ENCODE data around the gene BROX.

BROX gene

DNA sequence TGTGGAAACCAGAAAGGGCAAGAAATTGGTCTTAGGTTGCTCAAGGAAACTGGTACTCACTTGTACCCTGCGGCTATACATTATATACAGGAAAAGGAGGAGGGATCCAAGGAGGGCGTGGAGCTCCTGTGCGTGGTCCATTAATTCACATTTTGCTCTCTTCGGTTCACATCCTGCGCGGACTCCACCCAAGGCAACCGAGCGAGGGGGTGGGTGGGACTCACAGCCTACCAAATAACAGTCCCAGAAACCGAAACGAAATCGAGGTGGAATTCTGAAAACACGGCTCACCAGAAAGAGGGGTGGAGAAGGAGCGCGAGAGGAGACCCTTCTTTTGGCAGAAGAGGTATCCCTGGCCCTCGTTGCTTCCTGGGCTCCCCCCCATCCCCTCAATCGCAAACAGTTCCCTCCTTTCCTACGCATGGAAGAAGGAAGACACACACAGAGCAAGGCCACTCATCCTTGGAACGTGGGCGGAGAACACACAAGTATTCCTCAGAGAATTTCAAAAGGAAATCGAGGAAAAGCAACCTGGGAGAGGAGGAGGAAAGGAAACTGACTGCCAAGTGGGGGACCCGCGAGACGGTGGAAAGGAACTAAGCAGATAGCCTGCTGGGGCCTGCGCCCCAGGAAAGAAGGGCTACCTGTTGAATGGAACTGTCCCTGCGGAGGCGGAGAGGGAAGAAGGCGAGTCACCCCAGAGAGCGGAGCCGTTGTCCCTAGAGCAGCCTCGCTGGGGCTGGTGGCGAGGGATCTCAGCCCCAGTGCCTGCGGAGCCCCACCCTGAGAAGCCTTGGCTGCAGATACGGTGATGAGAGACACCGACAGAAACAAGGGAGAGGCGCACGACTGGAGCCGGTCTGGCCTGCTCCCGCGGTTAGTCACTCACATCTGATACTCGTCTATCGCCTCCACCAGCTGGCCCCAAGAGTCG lies 778 bp upstream of the BROX start (continued):
- TF ChIP-seq PATZ1 (tag by site-specific recombination; IDR thresholded peaks at IDR 0.05) (peak; percentile 55), EGR2 (tag by site-specific recombination; IDR thresholded peaks at IDR 0.05; ENCODE audit: low read depth) (peak; percentile 86), ZNF280C (tag by site-specific recombination; IDR thresholded peaks at IDR 0.05) (no peak), ZNF433 (tag by site-specific recombination; IDR thresholded peaks at IDR 0.05; ENCODE audit: low read depth) (no peak), ZSCAN23 (tag by site-specific recombination; IDR thresholded peaks at IDR 0.05) (no peak), ZNF426 (tag by site-specific recombination; IDR thresholded peaks at IDR 0.05) (no peak), ZEB2 (tag by site-specific recombination; IDR thresholded peaks at IDR 0.05) (no peak; the same call in 1 of the 2 replicates), GFI1B (tag by site-specific recombination; IDR thresholded peaks at IDR 0.05) (no peak), ZNF354C (tag by site-specific recombination; IDR thresholded peaks at IDR 0.05; ENCODE audit: borderline replicate concordance, low read depth) (no peak), ZBTB7A (tag by site-specific recombination; IDR thresholded peaks at IDR 0.05; ENCODE audit: low read depth) (no peak), ZNF133 (tag by site-specific recombination; IDR thresholded peaks at IDR 0.05) (no peak), ZNF274 (IDR thresholded peaks at IDR 0.05; ENCODE audit: low read length) (no peak), ZNF274 (tag by site-specific recombination; IDR thresholded peaks at IDR 0.05; ENCODE audit: borderline replicate concordance) (no peak), ZNF155 (tag by site-specific recombination; IDR thresholded peaks at IDR 0.05) (no peak), ZNF521 (tag by site-specific recombination; IDR thresholded peaks at IDR 0.05) (no peak), ZNF146 (tag by site-specific recombination; IDR thresholded peaks at IDR 0.05) (no peak), ZBTB48 (tag by site-specific recombination; IDR thresholded peaks at IDR 0.05) (peak; percentile 91), ZNF558 (tag by site-specific recombination; IDR thresholded peaks at IDR 0.05) (no peak), IKZF3 (tag by site-specific recombination; IDR thresholded peaks at IDR 0.05) (0 out of 2 replicates have a peak, but pooled peaks have one; percentile 9), ZBTB10 (tag by site-specific recombination; IDR thresholded peaks at IDR 0.05) (no peak), SCRT2 (tag by site-specific recombination; IDR thresholded peaks at IDR 0.05) (peak; percentile 100), ZNF677 (tag by site-specific recombination; IDR thresholded peaks at IDR 0.05) (no peak)
- TF ChIP-seq, protein P1, sequence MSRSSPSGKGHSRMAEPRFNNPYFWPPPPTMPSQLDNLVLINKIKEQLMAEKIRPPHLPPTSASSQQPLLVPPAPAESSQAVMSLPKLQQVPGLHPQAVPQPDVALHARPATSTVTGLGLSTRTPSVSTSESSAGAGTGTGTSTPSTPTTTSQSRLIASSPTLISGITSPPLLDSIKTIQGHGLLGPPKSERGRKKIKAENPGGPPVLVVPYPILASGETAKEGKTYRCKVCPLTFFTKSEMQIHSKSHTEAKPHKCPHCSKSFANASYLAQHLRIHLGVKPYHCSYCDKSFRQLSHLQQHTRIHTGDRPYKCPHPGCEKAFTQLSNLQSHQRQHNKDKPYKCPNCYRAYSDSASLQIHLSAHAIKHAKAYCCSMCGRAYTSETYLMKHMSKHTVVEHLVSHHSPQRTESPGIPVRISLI (tag by site-specific recombination; IDR thresholded peaks at IDR 0.05): no peak
- TF ChIP-seq, protein P2, sequence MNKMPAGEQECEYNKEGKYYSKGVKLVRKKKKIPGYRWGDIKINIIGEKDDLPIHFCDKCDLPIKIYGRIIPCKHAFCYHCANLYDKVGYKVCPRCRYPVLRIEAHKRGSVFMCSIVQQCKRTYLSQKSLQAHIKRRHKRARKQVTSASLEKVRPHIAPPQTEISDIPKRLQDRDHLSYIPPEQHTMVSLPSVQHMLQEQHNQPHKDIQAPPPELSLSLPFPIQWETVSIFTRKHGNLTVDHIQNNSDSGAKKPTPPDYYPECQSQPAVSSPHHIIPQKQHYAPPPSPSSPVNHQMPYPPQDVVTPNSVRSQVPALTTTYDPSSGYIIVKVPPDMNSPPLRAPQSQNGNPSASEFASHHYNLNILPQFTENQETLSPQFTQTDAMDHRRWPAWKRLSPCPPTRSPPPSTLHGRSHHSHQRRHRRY (tag by site-specific recombination; IDR thresholded peaks at IDR 0.05): no peak
- TF ChIP-seq, protein P3, sequence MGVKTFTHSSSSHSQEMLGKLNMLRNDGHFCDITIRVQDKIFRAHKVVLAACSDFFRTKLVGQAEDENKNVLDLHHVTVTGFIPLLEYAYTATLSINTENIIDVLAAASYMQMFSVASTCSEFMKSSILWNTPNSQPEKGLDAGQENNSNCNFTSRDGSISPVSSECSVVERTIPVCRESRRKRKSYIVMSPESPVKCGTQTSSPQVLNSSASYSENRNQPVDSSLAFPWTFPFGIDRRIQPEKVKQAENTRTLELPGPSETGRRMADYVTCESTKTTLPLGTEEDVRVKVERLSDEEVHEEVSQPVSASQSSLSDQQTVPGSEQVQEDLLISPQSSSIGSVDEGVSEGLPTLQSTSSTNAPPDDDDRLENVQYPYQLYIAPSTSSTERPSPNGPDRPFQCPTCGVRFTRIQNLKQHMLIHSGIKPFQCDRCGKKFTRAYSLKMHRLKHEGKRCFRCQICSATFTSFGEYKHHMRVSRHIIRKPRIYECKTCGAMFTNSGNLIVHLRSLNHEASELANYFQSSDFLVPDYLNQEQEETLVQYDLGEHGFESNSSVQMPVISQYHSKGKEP (tag by site-specific recombination; IDR thresholded peaks at IDR 0.05): no peak
- TF ChIP-seq, protein P4, sequence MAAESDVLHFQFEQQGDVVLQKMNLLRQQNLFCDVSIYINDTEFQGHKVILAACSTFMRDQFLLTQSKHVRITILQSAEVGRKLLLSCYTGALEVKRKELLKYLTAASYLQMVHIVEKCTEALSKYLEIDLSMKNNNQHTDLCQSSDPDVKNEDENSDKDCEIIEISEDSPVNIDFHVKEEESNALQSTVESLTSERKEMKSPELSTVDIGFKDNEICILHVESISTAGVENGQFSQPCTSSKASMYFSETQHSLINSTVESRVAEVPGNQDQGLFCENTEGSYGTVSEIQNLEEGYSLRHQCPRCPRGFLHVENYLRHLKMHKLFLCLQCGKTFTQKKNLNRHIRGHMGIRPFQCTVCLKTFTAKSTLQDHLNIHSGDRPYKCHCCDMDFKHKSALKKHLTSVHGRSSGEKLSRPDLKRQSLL (tag by site-specific recombination; IDR thresholded peaks at IDR 0.05): no peak

Data from HEK293 (cell line).